ENCODE data around the gene ADAM12.

ADAM12 gene

GRCh38 chr10:126226988-126227761 lies 161.1 kb downstream of the ADAM12 start:
- TF ChIP-seq, protein P1, sequence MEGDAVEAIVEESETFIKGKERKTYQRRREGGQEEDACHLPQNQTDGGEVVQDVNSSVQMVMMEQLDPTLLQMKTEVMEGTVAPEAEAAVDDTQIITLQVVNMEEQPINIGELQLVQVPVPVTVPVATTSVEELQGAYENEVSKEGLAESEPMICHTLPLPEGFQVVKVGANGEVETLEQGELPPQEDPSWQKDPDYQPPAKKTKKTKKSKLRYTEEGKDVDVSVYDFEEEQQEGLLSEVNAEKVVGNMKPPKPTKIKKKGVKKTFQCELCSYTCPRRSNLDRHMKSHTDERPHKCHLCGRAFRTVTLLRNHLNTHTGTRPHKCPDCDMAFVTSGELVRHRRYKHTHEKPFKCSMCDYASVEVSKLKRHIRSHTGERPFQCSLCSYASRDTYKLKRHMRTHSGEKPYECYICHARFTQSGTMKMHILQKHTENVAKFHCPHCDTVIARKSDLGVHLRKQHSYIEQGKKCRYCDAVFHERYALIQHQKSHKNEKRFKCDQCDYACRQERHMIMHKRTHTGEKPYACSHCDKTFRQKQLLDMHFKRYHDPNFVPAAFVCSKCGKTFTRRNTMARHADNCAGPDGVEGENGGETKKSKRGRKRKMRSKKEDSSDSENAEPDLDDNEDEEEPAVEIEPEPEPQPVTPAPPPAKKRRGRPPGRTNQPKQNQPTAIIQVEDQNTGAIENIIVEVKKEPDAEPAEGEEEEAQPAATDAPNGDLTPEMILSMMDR (IDR thresholded peaks at IDR 0.05; ENCODE audit: low read depth, low read length): no peak
- H3K4me3 ChIP-seq (ENCODE audit: low read depth, low read length): no peak overlapping the region

DNA sequence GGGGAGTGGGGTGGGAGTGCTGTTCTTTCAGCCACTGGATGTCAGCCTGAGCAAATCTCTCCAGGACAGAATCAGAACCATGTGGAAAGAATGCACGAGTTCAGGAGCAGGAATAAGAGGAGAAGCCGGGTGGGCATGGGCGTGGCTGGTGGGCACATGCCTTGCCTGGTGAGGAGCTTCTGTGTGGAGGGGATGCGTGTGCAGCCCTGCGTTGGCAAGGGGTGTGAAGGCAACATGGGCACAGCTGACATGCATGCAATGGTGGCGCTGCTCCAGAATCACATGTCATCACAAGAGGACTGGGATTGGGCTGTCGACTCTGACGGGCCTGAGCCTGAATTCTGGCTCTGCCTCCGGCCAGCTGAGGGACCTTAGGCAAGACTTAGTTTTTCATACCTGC lies 162.1 kb downstream of the ADAM12 start:
- no peak overlapping the region for H3K4me3 ChIP-seq (ENCODE audit: low read depth, low read length)
- TF ChIP-seq, protein P1 (IDR thresholded peaks at IDR 0.05; ENCODE audit: low read depth, low read length): no peak

DNA sequence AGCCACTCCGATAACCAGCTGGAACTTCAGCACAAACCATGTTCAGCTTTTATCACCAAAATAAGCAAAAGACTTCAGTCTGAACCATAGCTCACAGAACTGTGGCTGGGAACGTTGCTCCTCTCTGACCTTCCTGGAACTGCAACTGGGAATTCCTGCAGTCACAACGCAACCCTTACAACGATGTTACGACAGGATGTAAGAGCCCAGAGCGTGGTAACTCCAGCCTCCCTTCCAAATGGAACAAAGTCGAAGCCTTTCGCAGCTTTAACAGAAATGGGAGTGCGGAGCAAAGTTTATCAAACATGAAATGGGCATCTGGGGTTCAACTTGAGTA lies 162.6 kb downstream of the ADAM12 start:
- H3K4me3 ChIP-seq (ENCODE audit: low read depth, low read length): no peak overlapping the region
- TF ChIP-seq, protein P1 (IDR thresholded peaks at IDR 0.05; ENCODE audit: low read depth, low read length): no peak

GRCh38 chr10:126224967-126225671 lies 163.2 kb downstream of the ADAM12 start:
- H3K4me3 ChIP-seq (ENCODE audit: low read depth, low read length): no peak overlapping the region
- TF ChIP-seq, protein P1 (IDR thresholded peaks at IDR 0.05; ENCODE audit: low read depth, low read length): no peak

DNA sequence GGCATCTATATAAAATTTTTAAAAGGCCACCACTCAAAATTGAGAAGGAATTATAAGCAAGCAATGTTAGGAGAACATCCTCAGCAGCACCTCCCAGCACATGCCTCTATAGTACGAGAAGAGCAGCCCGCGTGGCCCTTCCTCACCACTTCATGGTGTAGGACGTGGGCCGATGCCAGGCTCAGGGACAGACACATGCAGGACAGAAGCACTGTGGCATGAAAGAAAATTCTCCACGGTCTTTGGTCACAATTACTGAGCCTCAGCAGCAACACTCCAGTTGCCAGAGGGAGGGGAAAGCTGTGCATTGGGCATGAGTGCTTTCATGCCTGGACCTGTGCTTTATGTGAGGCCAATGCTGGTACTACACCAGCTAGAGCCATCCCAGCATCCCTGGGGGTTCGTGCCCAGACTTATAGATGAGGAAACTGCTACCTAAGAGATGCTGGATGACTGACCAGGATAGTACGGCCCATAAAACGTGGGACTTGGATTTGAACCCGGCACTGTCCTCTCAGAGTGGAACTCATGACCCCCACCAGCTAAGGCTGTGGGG lies 164.7 kb downstream of the ADAM12 start:
- no peak overlapping the region for H3K4me3 ChIP-seq (ENCODE audit: low read depth, low read length)
- TF ChIP-seq, protein P1 (IDR thresholded peaks at IDR 0.05; ENCODE audit: low read depth, low read length): no peak

GRCh38 chr10:126222736-126223511 lies 165.4 kb downstream of the ADAM12 start:
- H3K4me3 ChIP-seq (ENCODE audit: low read depth, low read length): no peak overlapping the region
- TF ChIP-seq, protein P1 (IDR thresholded peaks at IDR 0.05; ENCODE audit: low read depth, low read length): no peak
